K562 (cell line): ENCODE data around the gene CNNM3. TPM values are rescaled to one million over a fixed set of nuclear protein-coding genes. Genes with fewer than 3 reads are reported as not detected.
A peak's percentile ranks its signal among the peaks of the same experiment; 100 is the strongest.

Source experiments
- ARID2 ChIP-seq: fragments of 450-650 bp; IDR thresholded peaks from 2 replicates; pipeline ENCODE4 v1.6.1; 2017; ENCODE audit warnings: antibody characterized with exemption, mild to moderate bottlenecking
- CCNT2 ChIP-seq: IDR thresholded peaks from 2 replicates; pipeline ENCODE4 v1.6.1; 2011; ENCODE audit warnings: borderline replicate concordance, low read depth, mild to moderate bottlenecking, moderate library complexity, mixed read lengths, low read length; ENCODE audit not compliant: insufficient read length; ENCODE audit errors: extremely low read depth
- CEBPB ChIP-seq: fragments of 450-650 bp; IDR thresholded peaks from 2 replicates; pipeline ENCODE4 v1.6.1; 2016; ENCODE audit warnings: missing genetic modification characterization, missing compliant biosample characterization
- E2F3 ChIP-seq: fragments of 250-450 bp; sonication (Bioruptor Pico); IDR thresholded peaks from 2 replicates; pipeline ENCODE4 v1.4.0; 2020; ENCODE audit warnings: mild to moderate bottlenecking
- EGR1 ChIP-seq: fragments of 450-650 bp; conservative IDR thresholded peaks from 2 replicates; pipeline ENCODE4 v1.6.1; 2017; ENCODE audit warnings: mild to moderate bottlenecking
- FOXM1 ChIP-seq, 2 experiments: fragments of 450-650 bp in 1 of 2; sonication (generic) in 1 of 2; formaldehyde crosslinking in 1 of 2; IDR thresholded peaks; 2 replicates each; pipeline versions ENCODE4 v1.6.1 to v1.9.0; 2017 to 2022; ENCODE audit warnings: low read depth in 2 of 2, mild to moderate bottlenecking in 2 of 2, missing genetic modification reagents in 1 of 2, moderate library complexity in 1 of 2
- HNRNPH1 ChIP-seq: fragments of 200-400 bp; formaldehyde crosslinking; optimal IDR thresholded peaks from 2 replicates; pipeline ENCODE3; 2017; ENCODE audit warnings: low read depth, mild to moderate bottlenecking, low read length, moderate library complexity
- NFYB ChIP-seq: IDR thresholded peaks from 2 replicates; pipeline ENCODE4 v1.6.1; 2011; ENCODE audit warnings: mild to moderate bottlenecking, moderate library complexity; ENCODE audit not compliant: insufficient read length; ENCODE audit errors: extremely low read depth
- NR2F6 ChIP-seq: fragments of 450-650 bp; formaldehyde crosslinking; IDR thresholded peaks from 2 replicates; pipeline ENCODE4 v1.4.0; 2020; ENCODE audit warnings: mild to moderate bottlenecking
- NR3C1 ChIP-seq: sonication (generic); formaldehyde crosslinking; IDR thresholded peaks from 2 replicates; pipeline ENCODE4 v1.8.1; 2022; ENCODE audit warnings: missing genetic modification reagents
- RNF2 ChIP-seq: sonication (generic); IDR thresholded peaks from 2 replicates; pipeline ENCODE4 v1.6.1; 2016
- SAFB2 ChIP-seq: fragments of 200-400 bp; formaldehyde crosslinking; IDR thresholded peaks from 2 replicates; pipeline ENCODE4 v1.6.1; 2018; ENCODE audit warnings: borderline replicate concordance, low read length, low read depth, moderate library complexity; ENCODE audit not compliant: severe bottlenecking
- SMARCA4 ChIP-seq: fragments of 450-650 bp; IDR thresholded peaks from 2 replicates; pipeline ENCODE4 v1.6.1; 2016
- SPI1 ChIP-seq: IDR thresholded peaks from 2 replicates; pipeline ENCODE4 v1.6.1; 2011; ENCODE audit warnings: low read depth, low read length, control low read depth, borderline replicate concordance
- TAF1 ChIP-seq: IDR thresholded peaks from 2 replicates; pipeline ENCODE4 v1.6.1; 2011; ENCODE audit warnings: mild to moderate bottlenecking, low read length, moderate library complexity; ENCODE audit not compliant: insufficient read depth, control insufficient read depth, severe bottlenecking; ENCODE audit errors: extremely low read depth
- TEAD4 ChIP-seq, 2 experiments: sonication (generic) in 1 of 2; formaldehyde crosslinking in 1 of 2; IDR thresholded peaks; 2 replicates each; pipeline versions ENCODE4 v1.6.1 to v1.8.0; 2012 to 2022; ENCODE audit warnings: borderline replicate concordance in 1 of 2, inconsistent platforms in 1 of 2, low read length in 1 of 2, mild to moderate bottlenecking in 1 of 2, missing genetic modification reagents in 1 of 2
- ZFP30 ChIP-seq: fragments of 250-450 bp; sonication (Bioruptor Pico); IDR thresholded peaks from 2 replicates; pipeline ENCODE4 v1.8.0; 2022; ENCODE audit warnings: moderate library complexity, mild to moderate bottlenecking, inconsistent platforms, borderline replicate concordance
- ZNF347 ChIP-seq: fragments of 450-650 bp; formaldehyde crosslinking; IDR thresholded peaks from 2 replicates; pipeline ENCODE4 v1.4.0; 2020; ENCODE audit warnings: low read depth, mild to moderate bottlenecking, moderate library complexity
- polyA plus RNA-seq, 8 experiments: library from polyadenylated mRNA; depleted of rRNA in 4 of 8; stranded (reverse) in 5 of 8; unstranded in 3 of 8; fragments of >200 nt; fragmentation: Nextera tagmentation in 2 of 8; fragmentation: Illumina TruSeq in 1 of 8; extraction: Ambion mirVana in 2 of 8; extraction: Trizol in 1 of 8; gene quantifications; 2 replicates each; pipeline versions ENCODE4 v1.2.1 to v1.2.3, GENCODE V29; 2011 to 2014; ENCODE audit warnings: inconsistent platforms in 1 of 8, missing spikeins in 1 of 8
- total RNA-seq, 7 experiments: library from RNA; depleted of rRNA in 6 of 7; stranded (reverse); fragments of >200 nt in 6 of 7; fragmentation: Illumina TruSeq in 2 of 7; extraction: Trizol in 2 of 7; gene quantifications; 2 replicates each; pipeline versions ENCODE4 v1.2.1 to v1.2.3, GENCODE V29; 2011 to 2021; ENCODE audit warnings: low replicate concordance in 1 of 7
- TF ChIP-seq, protein P1 (sequence below): fragments of 450-650 bp; conservative IDR thresholded peaks from 2 replicates; pipeline ENCODE4 v1.6.1; 2016; ENCODE audit warnings: missing genetic modification characterization, low read depth, mild to moderate bottlenecking, missing compliant biosample characterization, moderate library complexity
- TF ChIP-seq, protein P2 (sequence below), 2 experiments: IDR thresholded peaks; 2 replicates each; pipeline ENCODE4 v1.6.1; 2011; ENCODE audit warnings: borderline replicate concordance in 1 of 2, control low read depth in 1 of 2, low read depth in 1 of 2, low read length in 1 of 2, mild to moderate bottlenecking in 1 of 2, mixed read lengths in 1 of 2, moderate library complexity in 1 of 2; ENCODE audit not compliant: insufficient read depth in 1 of 2, insufficient read length in 1 of 2, poor library complexity in 1 of 2, severe bottlenecking in 1 of 2; ENCODE audit errors: extremely low read depth in 1 of 2
- TF ChIP-seq, protein P3 (sequence below), 2 experiments: IDR thresholded peaks in 1 of 2; conservative IDR thresholded peaks in 1 of 2; 2 replicates each; pipeline ENCODE4 v1.6.1; 2016; ENCODE audit warnings: low read depth in 2 of 2, mild to moderate bottlenecking in 1 of 2, missing compliant biosample characterization in 1 of 2, missing genetic modification characterization in 1 of 2, moderate library complexity in 1 of 2

Gene CNNM3
- total and polyA plus RNA-seq, 9 of the 15 experiments (the other 6 are each of a cell fraction or from before 2014, with no cell fraction given) = 1.4 to 16.9 (median 6.5) TPM

DNA sequence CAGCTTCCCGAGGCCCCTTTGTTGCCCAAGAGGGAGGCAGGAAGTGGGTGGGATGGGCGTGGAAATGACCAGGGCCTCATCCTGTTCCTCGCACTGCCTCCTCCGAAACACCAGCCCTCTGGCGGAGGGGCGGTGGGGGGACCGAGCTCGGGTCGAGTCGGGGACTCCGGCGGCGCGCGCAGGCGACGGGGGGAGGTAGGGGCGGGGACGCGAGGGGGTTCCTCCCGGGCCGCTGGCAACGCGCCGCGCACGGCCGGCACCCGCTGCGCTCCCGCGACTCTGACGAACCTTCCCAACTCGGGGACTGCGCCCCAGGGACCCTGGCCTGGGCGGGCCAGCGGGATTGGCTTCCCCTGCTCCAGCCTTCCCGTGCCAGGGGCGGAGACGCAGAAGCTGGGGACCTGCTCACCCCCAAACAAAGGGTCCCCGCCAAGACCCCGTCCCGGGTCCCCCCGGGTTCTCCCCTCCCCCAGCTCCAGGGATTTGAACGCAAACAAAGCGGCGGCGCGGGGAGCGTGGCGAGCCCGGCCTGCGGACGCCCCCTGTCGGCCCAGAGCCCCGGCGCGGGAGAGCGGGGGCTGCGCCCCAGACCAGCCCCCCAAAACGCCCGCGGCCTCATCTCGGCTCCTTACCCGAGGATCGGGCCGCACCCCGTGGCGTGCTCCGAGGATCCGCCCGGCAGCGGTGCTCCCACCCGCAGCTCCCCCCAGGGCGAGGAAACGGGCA is 52.6 kb downstream of the CNNM3 start (continued):
- TF ChIP-seq, protein P1, sequence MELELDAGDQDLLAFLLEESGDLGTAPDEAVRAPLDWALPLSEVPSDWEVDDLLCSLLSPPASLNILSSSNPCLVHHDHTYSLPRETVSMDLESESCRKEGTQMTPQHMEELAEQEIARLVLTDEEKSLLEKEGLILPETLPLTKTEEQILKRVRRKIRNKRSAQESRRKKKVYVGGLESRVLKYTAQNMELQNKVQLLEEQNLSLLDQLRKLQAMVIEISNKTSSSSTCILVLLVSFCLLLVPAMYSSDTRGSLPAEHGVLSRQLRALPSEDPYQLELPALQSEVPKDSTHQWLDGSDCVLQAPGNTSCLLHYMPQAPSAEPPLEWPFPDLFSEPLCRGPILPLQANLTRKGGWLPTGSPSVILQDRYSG = no peak
- peak; percentile 55; the same call in 1 of the 2 replicates for TF ChIP-seq SPI1
- no peak for TF ChIP-seq SAFB2
- TF ChIP-seq NFYB = no peak
- peak; percentile 83; the same call in 1 of the 2 replicates for TF ChIP-seq CEBPB (tag)
- TF ChIP-seq, protein P2, sequence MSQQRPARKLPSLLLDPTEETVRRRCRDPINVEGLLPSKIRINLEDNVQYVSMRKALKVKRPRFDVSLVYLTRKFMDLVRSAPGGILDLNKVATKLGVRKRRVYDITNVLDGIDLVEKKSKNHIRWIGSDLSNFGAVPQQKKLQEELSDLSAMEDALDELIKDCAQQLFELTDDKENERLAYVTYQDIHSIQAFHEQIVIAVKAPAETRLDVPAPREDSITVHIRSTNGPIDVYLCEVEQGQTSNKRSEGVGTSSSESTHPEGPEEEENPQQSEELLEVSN (IDR thresholded peaks at IDR 0.05; ENCODE audit: borderline replicate concordance in 1 of 2, extremely low read depth in 1 of 2, insufficient read depth in 1 of 2, insufficient read length in 1 of 2, low read depth in 1 of 2, low read length in 1 of 2, poor library complexity in 1 of 2, severe bottlenecking in 1 of 2) = peak; percentile 22 to 64
- TF ChIP-seq NR3C1 (CRISPR knock-in tag) = no peak
- TF ChIP-seq RNF2 = peak; percentile 37; the same call in 1 of the 2 replicates
- peak; percentile 58 for TF ChIP-seq TAF1
- peak; percentile 80 for TF ChIP-seq CCNT2
- no peak for TF ChIP-seq ZNF347 (CRISPR knock-in tag)
- peak; percentile 45; the same call in 1 of the 2 replicates for TF ChIP-seq E2F3 (CRISPR knock-in tag)
- TF ChIP-seq, protein P3, sequence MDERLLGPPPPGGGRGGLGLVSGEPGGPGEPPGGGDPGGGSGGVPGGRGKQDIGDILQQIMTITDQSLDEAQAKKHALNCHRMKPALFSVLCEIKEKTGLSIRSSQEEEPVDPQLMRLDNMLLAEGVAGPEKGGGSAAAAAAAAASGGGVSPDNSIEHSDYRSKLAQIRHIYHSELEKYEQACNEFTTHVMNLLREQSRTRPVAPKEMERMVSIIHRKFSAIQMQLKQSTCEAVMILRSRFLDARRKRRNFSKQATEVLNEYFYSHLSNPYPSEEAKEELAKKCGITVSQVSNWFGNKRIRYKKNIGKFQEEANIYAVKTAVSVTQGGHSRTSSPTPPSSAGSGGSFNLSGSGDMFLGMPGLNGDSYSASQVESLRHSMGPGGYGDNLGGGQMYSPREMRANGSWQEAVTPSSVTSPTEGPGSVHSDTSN (CRISPR knock-in tag; IDR thresholded peaks at IDR 0.05; ENCODE audit: low read depth) = no peak
- TF ChIP-seq, protein P3 (tag; conservative IDR thresholded peaks at IDR 0.05; ENCODE audit: low read depth) = no peak
- no peak for TF ChIP-seq ZFP30 (CRISPR knock-in tag)
- peak; percentile 22 for TF ChIP-seq EGR1
- 0 out of 2 replicates have a peak, but pooled peaks have one; percentile 9 for TF ChIP-seq SMARCA4
- peak; percentile 77 for TF ChIP-seq FOXM1 (IDR thresholded peaks at IDR 0.05; ENCODE audit: low read depth)
- TF ChIP-seq FOXM1 (CRISPR knock-in tag; IDR thresholded peaks at IDR 0.05; ENCODE audit: low read depth) = 0 out of 2 replicates have a peak, but pooled peaks have one; percentile 45
- no peak for TF ChIP-seq ARID2
- TF ChIP-seq HNRNPH1 = no peak
- TF ChIP-seq TEAD4 (IDR thresholded peaks at IDR 0.05; ENCODE audit: low read length) = peak; percentile 14; the same call in 1 of the 2 replicates
- TF ChIP-seq TEAD4 (CRISPR knock-in tag; IDR thresholded peaks at IDR 0.05; ENCODE audit: borderline replicate concordance) = no peak
- TF ChIP-seq NR2F6 (CRISPR knock-in tag) = no peak
